COLO668 (cell line): Measurements from ENCODE around the gene CD2AP.
"Not testable (repeated sequence)": the region's sequence is repeated elsewhere in the genome, so short reads cannot be mapped to it uniquely, and the experiment has no call there.

ENCODE experiments used
- DNase-seq: peaks from one replicate; lab custom pipeline; 2025; ENCODE audit not compliant: unreplicated experiment; lab: John Stamatoyannopoulos, UW

The CD2AP gene

GRCh38 chr6:47477497-47478232 is at the start of gene CD2AP:
Gene CD2AP (plus strand): TSS chr6:47477789. CDS start chr6:47478245, 456 bp downstream.
- DNase-seq: peak; percentile 94

GRCh38 chr6:47428288-47428687 is 49.3 kb upstream of the CD2AP start:
- DNase-seq: no peak

GRCh38 chr6:47428746-47429664 is 48.6 kb upstream of the CD2AP start:
- DNase-seq: no peak

- no peak for DNase-seq
Measured at GRCh38 chr6:47434372-47435253, 43.0 kb upstream of the CD2AP start.

GRCh38 chr6:47435254-47435612 is 42.4 kb upstream of the CD2AP start:
- no peak for DNase-seq

GRCh38 chr6:47437592-47437991 is 40.0 kb upstream of the CD2AP start:
- DNase-seq: no peak

GRCh38 chr6:47438481-47439347 is 38.9 kb upstream of the CD2AP start:
- DNase-seq: no peak

GRCh38 chr6:47439348-47439668 is 38.3 kb upstream of the CD2AP start:
- no peak for DNase-seq

GRCh38 chr6:47440719-47441118 is 36.9 kb upstream of the CD2AP start:
- DNase-seq: peak; percentile 4

- DNase-seq: not testable (repeated sequence)
Measured at GRCh38 chr6:47444964-47445363, 32.6 kb upstream of the CD2AP start.

GRCh38 chr6:47446669-47447330 is 30.8 kb upstream of the CD2AP start:
- no peak for DNase-seq

GRCh38 chr6:47447722-47448121 is 29.9 kb upstream of the CD2AP start:
- no peak for DNase-seq

- no peak for DNase-seq
Measured at GRCh38 chr6:47451162-47451561, 26.4 kb upstream of the CD2AP start.

- no peak for DNase-seq
Measured at GRCh38 chr6:47452899-47453298, 24.7 kb upstream of the CD2AP start.

- no peak for DNase-seq
Measured at GRCh38 chr6:47453372-47453936, 24.1 kb upstream of the CD2AP start.

GRCh38 chr6:47454713-47455396 is 22.7 kb upstream of the CD2AP start:
- no peak for DNase-seq

- DNase-seq: peak; percentile 20
Measured at GRCh38 chr6:47455533-47456209, 21.9 kb upstream of the CD2AP start.

- no peak for DNase-seq
Measured at GRCh38 chr6:47456536-47456975, 21.0 kb upstream of the CD2AP start.
